ENCODE measurements around the gene SOX5.

SOX5 gene

DNA sequence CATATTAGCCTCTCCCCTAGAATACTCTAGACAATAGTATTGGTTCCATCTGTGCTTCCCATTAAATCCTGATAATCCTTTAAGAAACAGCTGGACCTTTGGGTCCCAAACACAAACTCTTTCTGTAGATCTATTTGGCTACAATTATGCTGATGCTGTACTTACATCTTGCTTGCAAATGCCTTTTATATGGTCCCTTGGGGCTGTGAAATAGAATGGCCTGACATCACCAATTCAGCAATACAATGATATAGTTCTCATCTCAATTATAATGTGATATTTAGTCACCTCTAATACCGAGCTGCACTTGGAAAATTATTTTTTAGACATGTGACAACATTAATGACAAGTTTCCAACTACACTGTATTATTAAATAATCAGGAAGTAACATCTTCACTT is 261.5 kb downstream of the SOX5 start:
- Histone ChIP-seq H3K9me3 (replicated peaks in 1 of 11) (no peaks in the 10 kb centered on the region), H3K27me3 (no peaks in the 10 kb centered on the region), H3K36me3 (no peaks in the 10 kb centered on the region), H3K9ac (no peak overlapping the region), H3K4me2 (no peak overlapping the region), H3K4me1 (no peaks in the 10 kb centered on the region), H3K27ac (no peak overlapping the region), H3K4me3 (no peak overlapping the region), H4K20me1 (no peaks in the 10 kb centered on the region)
- TF ChIP-seq Cebpa-rat (IDR thresholded peaks at IDR 0.05) = no peak

DNA sequence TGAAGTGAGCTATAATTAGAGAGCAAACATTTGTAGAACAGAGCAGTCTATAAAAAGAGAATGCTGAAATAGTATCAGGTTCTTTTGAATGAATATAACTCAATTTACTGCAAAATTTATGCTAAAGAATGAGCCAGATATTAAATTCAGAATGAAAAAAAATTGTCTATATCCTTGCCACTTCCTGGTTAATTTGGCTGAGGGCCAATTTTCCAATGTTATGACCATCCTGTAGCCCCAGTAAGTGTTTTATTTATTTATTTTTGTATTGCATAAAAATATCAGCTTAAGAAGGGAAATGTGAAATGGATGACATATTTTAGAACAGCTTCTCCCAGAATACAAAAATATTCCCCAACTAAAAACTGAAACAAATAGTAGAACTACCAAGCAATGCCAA is 263.4 kb downstream of the SOX5 start:
- TF ChIP-seq Cebpa-rat (IDR thresholded peaks at IDR 0.05) = no peak
- H3K27me3 ChIP-seq = no peaks in the 10 kb centered on the region
- H3K36me3 ChIP-seq = no peaks in the 10 kb centered on the region
- no peaks in the 10 kb centered on the region for H3K9me3 ChIP-seq (replicated peaks in 1 of 11)
- no peaks in the 10 kb centered on the region for H3K4me1 ChIP-seq
- no peak overlapping the region for H3K9ac ChIP-seq
- H3K27ac ChIP-seq = no peak overlapping the region
- H3K4me3 ChIP-seq = no peak overlapping the region
- H3K4me2 ChIP-seq = no peak overlapping the region
- H4K20me1 ChIP-seq = no peaks in the 10 kb centered on the region

DNA sequence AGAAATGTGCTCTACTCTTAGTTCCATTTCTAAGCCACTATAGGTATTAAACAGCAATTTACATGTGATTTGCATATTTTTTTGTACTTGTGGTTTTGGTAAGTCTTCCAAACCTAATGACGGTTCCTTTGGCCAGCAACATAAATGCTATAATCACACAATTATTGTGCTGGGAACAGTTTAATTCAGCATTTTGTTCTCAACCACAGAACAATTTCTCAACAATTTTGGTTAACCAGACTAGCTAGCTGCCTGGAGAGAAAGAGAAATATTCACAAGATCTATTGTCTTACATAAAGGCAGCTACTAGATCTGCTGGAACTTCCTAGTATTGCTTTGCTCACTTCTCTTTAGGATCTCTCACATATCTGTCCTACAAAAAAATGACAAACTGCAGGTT is 265.3 kb downstream of the SOX5 start:
- no peak for TF ChIP-seq Cebpa-rat (IDR thresholded peaks at IDR 0.05)
- Histone ChIP-seq H3K9me3 (replicated peaks in 1 of 11) (0 out of 22 replicates have a peak, but pooled peaks cover 0 to 4% (median 0%) of the 10 kb centered on the region in 11 experiments), H3K4me1 (no peaks in the 10 kb centered on the region), H3K4me2 (no peak overlapping the region), H3K36me3 (no peaks in the 10 kb centered on the region), H3K27me3 (no peaks in the 10 kb centered on the region), H4K20me1 (no peaks in the 10 kb centered on the region), H3K9ac (no peak overlapping the region), H3K27ac (no peak overlapping the region), H3K4me3 (no peak overlapping the region)

DNA sequence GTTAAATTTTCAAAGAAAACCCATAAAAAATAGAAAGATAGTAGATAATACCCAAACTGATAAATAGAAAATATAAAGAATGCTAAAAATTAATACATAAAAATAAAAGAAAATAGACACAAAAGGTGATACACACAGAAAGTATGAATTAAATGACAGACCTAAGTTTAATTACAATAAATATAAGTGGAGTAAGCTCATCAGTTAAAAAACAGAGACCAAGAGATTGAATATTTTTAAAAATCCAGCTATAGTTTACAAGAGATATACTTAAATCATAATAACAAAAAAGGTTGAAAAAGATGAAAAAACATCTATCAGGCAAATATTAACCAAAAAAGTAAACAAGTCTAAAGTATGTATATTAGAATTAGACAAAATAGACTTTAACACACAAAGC is 268.2 kb downstream of the SOX5 start:
- Histone ChIP-seq H3K4me3 (no peak overlapping the region), H3K27ac (no peak overlapping the region), H3K9me3 (replicated peaks in 1 of 11) (0 out of 22 replicates have a peak, but pooled peaks cover 0 to 4% (median 0%) of the 10 kb centered on the region in 11 experiments), H3K4me1 (no peaks in the 10 kb centered on the region), H3K4me2 (no peak overlapping the region), H3K9ac (no peak overlapping the region), H3K27me3 (no peaks in the 10 kb centered on the region), H4K20me1 (no peaks in the 10 kb centered on the region), H3K36me3 (no peaks in the 10 kb centered on the region)
- TF ChIP-seq Cebpa-rat (IDR thresholded peaks at IDR 0.05) = no peak

DNA sequence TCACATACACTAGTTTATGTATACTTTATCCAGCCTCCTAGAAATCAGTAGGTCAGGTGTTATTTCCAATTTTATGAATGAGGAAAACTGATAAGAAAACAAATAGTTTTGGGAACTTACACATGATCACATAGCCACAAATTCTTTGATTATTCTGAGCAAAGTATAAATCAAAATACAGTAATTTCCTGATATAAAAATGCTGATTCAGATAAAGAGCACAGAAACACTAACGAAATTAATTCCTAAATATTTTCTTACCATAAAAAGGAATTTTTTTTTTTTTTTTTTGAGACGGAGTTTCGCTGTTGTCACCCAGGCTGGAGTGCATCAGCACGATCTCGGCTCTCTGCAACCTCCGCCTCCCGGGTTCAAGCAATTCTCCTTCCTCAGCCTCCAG is 275.4 kb downstream of the SOX5 start:
- H4K20me1 ChIP-seq = no peaks in the 10 kb centered on the region
- peaks cover 0 to 8% (median 0%) of the 10 kb centered on the region in 10 experiments; a peak in 2 of 20 replicates for H3K4me1 ChIP-seq
- TF ChIP-seq Cebpa-rat (IDR thresholded peaks at IDR 0.05) = no peak
- no peak overlapping the region for H3K9ac ChIP-seq
- no peaks in the 10 kb centered on the region for H3K27me3 ChIP-seq
- no peaks in the 10 kb centered on the region for H3K36me3 ChIP-seq
- no peak overlapping the region for H3K27ac ChIP-seq
- H3K9me3 ChIP-seq (replicated peaks in 1 of 11) = no peaks in the 10 kb centered on the region
- H3K4me2 ChIP-seq = no peak overlapping the region
- no peak overlapping the region for H3K4me3 ChIP-seq

DNA sequence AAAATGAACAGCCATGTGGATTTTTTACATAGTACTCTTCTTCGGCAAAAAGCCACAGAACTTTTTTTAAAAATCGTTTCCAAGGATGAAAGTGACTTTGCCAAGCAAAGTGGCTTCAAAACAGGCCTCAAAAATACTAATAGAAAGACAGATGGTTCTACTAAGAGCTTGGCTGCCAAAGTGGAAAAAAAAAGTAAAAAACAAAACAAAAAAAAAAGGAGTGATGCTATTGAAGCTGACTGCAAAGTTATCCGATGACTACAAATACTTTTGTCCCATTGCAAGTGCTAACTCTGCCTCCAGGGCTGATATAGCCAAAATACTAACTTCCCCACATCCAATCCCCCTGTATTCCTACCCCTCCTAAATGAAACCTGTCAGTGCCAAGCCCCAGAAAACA is 277.6 kb downstream of the SOX5 start:
- no peaks in the 10 kb centered on the region for H4K20me1 ChIP-seq
- TF ChIP-seq Cebpa-rat (IDR thresholded peaks at IDR 0.05) = no peak
- no peak overlapping the region for H3K4me2 ChIP-seq
- H3K27me3 ChIP-seq = no peaks in the 10 kb centered on the region
- no peak overlapping the region for H3K27ac ChIP-seq
- peaks cover 0 to 20% (median 0%) of the 10 kb centered on the region in 10 experiments; a peak in 5 of 20 replicates for H3K4me1 ChIP-seq
- no peak overlapping the region for H3K4me3 ChIP-seq
- H3K36me3 ChIP-seq = no peaks in the 10 kb centered on the region
- H3K9me3 ChIP-seq (replicated peaks in 1 of 11) = no peaks in the 10 kb centered on the region
- no peak overlapping the region for H3K9ac ChIP-seq

DNA sequence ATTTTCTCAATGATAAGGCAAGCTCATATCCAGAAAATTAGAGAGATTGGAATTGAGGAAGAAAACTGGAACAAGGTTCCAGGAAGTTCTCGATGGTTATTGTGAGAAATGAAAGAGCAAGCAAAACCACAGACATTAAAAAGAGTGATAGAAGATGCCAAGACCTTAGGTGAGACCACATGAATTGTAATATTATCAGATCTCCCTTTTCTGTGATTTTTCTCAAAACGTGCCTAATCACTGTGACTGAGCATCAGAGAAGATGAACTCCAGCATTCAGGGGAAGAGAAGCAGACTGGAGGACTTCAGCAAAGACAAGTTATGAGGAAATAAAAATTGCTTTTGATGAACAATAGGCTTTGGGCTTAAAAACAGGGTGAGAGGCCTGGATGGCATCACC is 278.8 kb downstream of the SOX5 start:
- Histone ChIP-seq H3K27me3 (no peaks in the 10 kb centered on the region), H3K9ac (no peak overlapping the region), H3K4me1 (peaks cover 0 to 21% (median 0%) of the 10 kb centered on the region in 10 experiments; a peak in 5 of 20 replicates), H3K4me2 (peak overlapping the region in 1 of 11 experiments; percentile 1; a peak in 1 of 22 replicates), H3K36me3 (no peaks in the 10 kb centered on the region), H3K4me3 (no peak overlapping the region), H4K20me1 (no peaks in the 10 kb centered on the region), H3K9me3 (replicated peaks in 1 of 11) (no peaks in the 10 kb centered on the region), H3K27ac (no peak overlapping the region)
- no peak for TF ChIP-seq Cebpa-rat (IDR thresholded peaks at IDR 0.05)

DNA sequence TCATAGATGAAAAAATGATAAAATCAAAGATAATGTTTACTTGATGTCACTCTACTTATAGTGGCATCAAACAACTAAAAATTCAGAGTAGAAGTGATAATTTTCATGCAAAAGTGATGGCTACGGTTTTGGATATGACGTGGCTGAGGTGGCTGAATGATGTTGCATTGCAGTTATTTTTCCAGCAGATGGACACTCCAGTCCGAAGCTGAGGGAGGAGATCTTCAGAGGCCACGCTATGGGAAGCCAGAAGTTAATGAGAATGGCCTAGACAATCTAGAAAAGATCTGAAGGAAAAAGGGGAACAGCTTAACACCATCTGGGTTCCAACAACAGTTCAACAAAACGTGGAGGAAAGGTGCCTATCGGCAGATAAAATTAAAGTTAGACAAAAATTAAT is 279.8 kb downstream of the SOX5 start:
- H3K27me3 ChIP-seq = no peaks in the 10 kb centered on the region
- H4K20me1 ChIP-seq = no peaks in the 10 kb centered on the region
- H3K4me2 ChIP-seq = no peak overlapping the region
- no peaks in the 10 kb centered on the region for H3K9me3 ChIP-seq (replicated peaks in 1 of 11)
- H3K27ac ChIP-seq = no peak overlapping the region
- H3K4me3 ChIP-seq = no peak overlapping the region
- peaks cover 0 to 21% (median 0%) of the 10 kb centered on the region in 10 experiments; a peak in 5 of 20 replicates for H3K4me1 ChIP-seq
- no peaks in the 10 kb centered on the region for H3K36me3 ChIP-seq
- TF ChIP-seq Cebpa-rat (IDR thresholded peaks at IDR 0.05) = no peak
- no peak overlapping the region for H3K9ac ChIP-seq

DNA sequence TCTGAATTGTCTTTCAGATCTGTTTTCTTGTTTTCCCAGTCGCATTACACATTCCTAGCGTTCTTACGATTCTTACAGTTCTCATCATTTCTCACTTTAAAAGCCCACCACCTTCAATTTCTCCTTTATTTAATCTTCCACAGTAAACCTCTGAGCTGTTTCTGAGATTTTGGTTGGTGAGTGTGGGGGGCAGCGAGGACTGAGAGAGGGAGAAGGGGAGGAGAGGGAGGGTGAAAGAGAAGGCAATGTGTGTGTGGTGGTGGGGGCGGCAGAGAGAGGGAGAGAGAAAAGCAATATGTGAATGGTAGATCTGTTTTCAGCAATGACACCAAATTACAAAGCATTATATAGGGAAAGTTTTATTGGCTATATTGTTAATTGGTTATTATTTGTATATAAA is 282.6 kb downstream of the SOX5 start:
- Histone ChIP-seq H3K4me3 (no peak overlapping the region), H3K36me3 (no peaks in the 10 kb centered on the region), H3K4me1 (peaks cover 0 to 21% (median 0%) of the 10 kb centered on the region in 10 experiments; a peak in 5 of 20 replicates), H3K9me3 (replicated peaks in 1 of 11) (no peaks in the 10 kb centered on the region), H3K4me2 (no peak overlapping the region), H3K27ac (no peak overlapping the region), H3K9ac (no peak overlapping the region), H4K20me1 (no peaks in the 10 kb centered on the region), H3K27me3 (no peaks in the 10 kb centered on the region)
- TF ChIP-seq Cebpa-rat (IDR thresholded peaks at IDR 0.05) = no peak

DNA sequence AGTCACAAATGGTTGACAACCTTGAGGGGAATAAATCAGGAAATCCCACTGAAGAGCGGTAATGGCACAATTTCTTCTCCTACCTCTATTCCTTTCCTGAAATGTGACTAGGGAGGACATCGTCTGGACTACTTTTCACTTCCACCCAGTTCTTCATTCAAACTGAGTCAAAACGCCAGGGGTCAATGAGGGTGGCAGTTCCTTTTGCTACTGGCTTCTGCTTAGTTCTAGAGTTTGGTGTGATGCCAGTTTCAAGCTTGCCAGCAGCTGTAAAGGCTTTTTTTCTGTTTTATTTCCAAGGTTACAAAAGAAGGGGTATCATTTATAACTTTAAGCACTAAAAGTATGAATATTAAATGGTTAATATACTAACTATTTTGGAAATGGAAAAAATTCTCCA is 286.5 kb downstream of the SOX5 start:
- no peak for TF ChIP-seq Cebpa-rat (IDR thresholded peaks at IDR 0.05)
- H3K9me3 ChIP-seq (replicated peaks in 1 of 11) = no peaks in the 10 kb centered on the region
- H3K9ac ChIP-seq = no peak overlapping the region
- no peak overlapping the region for H3K4me3 ChIP-seq
- H3K27ac ChIP-seq = no peak overlapping the region
- no peak overlapping the region for H3K4me2 ChIP-seq
- H4K20me1 ChIP-seq = no peaks in the 10 kb centered on the region
- peaks cover 0 to 12% (median 0%) of the 10 kb centered on the region in 10 experiments; a peak in 5 of 20 replicates for H3K4me1 ChIP-seq
- no peaks in the 10 kb centered on the region for H3K36me3 ChIP-seq
- H3K27me3 ChIP-seq = no peaks in the 10 kb centered on the region
